CD4-positive, alpha-beta T cell treated with Interleukin-15 for 1 hour (primary cell): Measurements from ENCODE around the gene METAP1D.
"Not testable (repeated sequence)": the region's sequence is repeated elsewhere in the genome, so short reads cannot be mapped to it uniquely, and the experiment has no call there.

Experiments used
- DNase-seq: peaks from one replicate; pipeline ENCODE4 v3.0.0-alpha.2; 2020

Gene METAP1D

GRCh38 chr2:172105471-172106107 is 105.8 kb downstream of the METAP1D start:
- no peak for DNase-seq

- no peak for DNase-seq
Measured at GRCh38 chr2:172106108-172106961, 106.6 kb downstream of the METAP1D start.

GRCh38 chr2:172107690-172108586 is 108.2 kb downstream of the METAP1D start:
- no peak for DNase-seq

- no peak for DNase-seq
Measured at GRCh38 chr2:172108587-172108930, 108.8 kb downstream of the METAP1D start.

- DNase-seq = no peak
Measured at GRCh38 chr2:172109256-172109987, 109.7 kb downstream of the METAP1D start.

- DNase-seq = no peak
Measured at GRCh38 chr2:172109988-172110811, 110.4 kb downstream of the METAP1D start.

- no peak for DNase-seq
Measured at GRCh38 chr2:172113617-172114016, 113.9 kb downstream of the METAP1D start.

- not testable (repeated sequence) for DNase-seq
Measured at GRCh38 chr2:172114176-172114575, 114.4 kb downstream of the METAP1D start.

GRCh38 chr2:172114579-172114978 is 114.8 kb downstream of the METAP1D start:
- no peak for DNase-seq

GRCh38 chr2:172116107-172116506 is 116.4 kb downstream of the METAP1D start:
- DNase-seq = no peak

GRCh38 chr2:172119089-172119488 is 119.3 kb downstream of the METAP1D start:
- DNase-seq = no peak

GRCh38 chr2:172120118-172120517 is 120.4 kb downstream of the METAP1D start:
- no peak for DNase-seq

GRCh38 chr2:172128484-172128883 is 128.7 kb downstream of the METAP1D start:
- DNase-seq = no peak

- DNase-seq = no peak
Measured at GRCh38 chr2:172129404-172129803, 129.7 kb downstream of the METAP1D start.
